ENCODE results near the gene GPR65. TPM values are rescaled to one million over a fixed set of nuclear protein-coding genes. Genes with fewer than 3 reads are reported as not detected.

Gene GPR65
- total and polyA plus RNA-seq, 9 of the 15 experiments (the other 6 are each of a cell fraction or from before 2014, with no cell fraction given), result 0.03 to 0.11 (median 0.04) TPM; not detected in 6

DNA sequence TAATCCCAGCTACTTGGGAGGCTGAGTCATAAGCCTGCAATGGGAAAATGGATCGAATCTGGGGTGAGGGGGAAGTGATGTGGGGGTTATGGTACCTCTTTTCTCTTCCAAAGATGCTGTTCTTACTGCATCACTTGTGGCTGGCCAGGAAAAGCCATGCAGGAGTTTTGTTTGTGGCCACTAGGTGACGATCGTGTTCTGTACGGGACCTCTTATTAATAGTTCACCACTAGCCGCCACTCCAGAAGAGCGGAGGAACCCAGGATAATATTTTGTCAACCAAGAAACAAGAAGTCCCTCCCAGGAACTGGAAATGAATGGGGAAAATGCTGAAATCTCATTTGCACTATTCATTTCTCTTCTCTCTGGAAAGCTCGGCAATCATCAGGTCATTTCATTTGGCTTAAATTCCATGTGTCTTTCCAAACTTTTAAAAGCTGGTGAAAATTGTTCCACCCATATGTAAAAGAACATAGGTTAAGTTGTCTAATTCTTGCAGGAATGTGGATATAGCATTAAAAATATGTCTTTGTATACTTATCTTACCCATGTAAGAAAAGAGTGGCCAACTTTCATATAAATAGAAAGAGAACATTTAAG is 8.9 kb downstream of the GPR65 start (continued):
- TF ChIP-seq, protein P1, sequence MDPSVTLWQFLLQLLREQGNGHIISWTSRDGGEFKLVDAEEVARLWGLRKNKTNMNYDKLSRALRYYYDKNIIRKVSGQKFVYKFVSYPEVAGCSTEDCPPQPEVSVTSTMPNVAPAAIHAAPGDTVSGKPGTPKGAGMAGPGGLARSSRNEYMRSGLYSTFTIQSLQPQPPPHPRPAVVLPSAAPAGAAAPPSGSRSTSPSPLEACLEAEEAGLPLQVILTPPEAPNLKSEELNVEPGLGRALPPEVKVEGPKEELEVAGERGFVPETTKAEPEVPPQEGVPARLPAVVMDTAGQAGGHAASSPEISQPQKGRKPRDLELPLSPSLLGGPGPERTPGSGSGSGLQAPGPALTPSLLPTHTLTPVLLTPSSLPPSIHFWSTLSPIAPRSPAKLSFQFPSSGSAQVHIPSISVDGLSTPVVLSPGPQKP (CRISPR knock-in tag; IDR thresholded peaks at IDR 0.05), result no peak
- TF ChIP-seq FOSL1 (tag; conservative IDR thresholded peaks at IDR 0.05), result no peak
- peak; percentile 89 to 91 for TF ChIP-seq RAD21 (CRISPR knock-in tag; conservative IDR thresholded peaks at IDR 0.05 in 1 of 2, IDR thresholded peaks at IDR 0.05 in 1 of 2)
- TF ChIP-seq, protein P2, sequence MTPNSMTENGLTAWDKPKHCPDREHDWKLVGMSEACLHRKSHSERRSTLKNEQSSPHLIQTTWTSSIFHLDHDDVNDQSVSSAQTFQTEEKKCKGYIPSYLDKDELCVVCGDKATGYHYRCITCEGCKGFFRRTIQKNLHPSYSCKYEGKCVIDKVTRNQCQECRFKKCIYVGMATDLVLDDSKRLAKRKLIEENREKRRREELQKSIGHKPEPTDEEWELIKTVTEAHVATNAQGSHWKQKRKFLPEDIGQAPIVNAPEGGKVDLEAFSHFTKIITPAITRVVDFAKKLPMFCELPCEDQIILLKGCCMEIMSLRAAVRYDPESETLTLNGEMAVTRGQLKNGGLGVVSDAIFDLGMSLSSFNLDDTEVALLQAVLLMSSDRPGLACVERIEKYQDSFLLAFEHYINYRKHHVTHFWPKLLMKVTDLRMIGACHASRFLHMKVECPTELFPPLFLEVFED (CRISPR knock-in tag; conservative IDR thresholded peaks at IDR 0.05), result no peak
- no peak for TF ChIP-seq PCBP1 (IDR thresholded peaks at IDR 0.05; ENCODE audit: low read depth, low read length, poor library complexity, severe bottlenecking)
- TF ChIP-seq, protein P3, sequence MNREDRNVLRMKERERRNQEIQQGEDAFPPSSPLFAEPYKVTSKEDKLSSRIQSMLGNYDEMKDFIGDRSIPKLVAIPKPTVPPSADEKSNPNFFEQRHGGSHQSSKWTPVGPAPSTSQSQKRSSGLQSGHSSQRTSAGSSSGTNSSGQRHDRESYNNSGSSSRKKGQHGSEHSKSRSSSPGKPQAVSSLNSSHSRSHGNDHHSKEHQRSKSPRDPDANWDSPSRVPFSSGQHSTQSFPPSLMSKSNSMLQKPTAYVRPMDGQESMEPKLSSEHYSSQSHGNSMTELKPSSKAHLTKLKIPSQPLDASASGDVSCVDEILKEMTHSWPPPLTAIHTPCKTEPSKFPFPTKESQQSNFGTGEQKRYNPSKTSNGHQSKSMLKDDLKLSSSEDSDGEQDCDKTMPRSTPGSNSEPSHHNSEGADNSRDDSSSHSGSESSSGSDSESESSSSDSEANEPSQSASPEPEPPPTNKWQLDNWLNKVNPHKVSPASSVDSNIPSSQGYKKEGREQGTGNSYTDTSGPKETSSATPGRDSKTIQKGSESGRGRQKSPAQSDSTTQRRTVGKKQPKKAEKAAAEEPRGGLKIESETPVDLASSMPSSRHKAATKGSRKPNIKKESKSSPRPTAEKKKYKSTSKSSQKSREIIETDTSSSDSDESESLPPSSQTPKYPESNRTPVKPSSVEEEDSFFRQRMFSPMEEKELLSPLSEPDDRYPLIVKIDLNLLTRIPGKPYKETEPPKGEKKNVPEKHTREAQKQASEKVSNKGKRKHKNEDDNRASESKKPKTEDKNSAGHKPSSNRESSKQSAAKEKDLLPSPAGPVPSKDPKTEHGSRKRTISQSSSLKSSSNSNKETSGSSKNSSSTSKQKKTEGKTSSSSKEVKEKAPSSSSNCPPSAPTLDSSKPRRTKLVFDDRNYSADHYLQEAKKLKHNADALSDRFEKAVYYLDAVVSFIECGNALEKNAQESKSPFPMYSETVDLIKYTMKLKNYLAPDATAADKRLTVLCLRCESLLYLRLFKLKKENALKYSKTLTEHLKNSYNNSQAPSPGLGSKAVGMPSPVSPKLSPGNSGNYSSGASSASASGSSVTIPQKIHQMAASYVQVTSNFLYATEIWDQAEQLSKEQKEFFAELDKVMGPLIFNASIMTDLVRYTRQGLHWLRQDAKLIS (CRISPR knock-in tag; IDR thresholded peaks at IDR 0.05), result no peak
- TF ChIP-seq ZNF695 (CRISPR knock-in tag; IDR thresholded peaks at IDR 0.05), result no peak
- TF ChIP-seq PHF21A (IDR thresholded peaks at IDR 0.05; ENCODE audit: borderline replicate concordance, low read depth), result no peak
- no peak for TF ChIP-seq MED1 (CRISPR knock-in tag; IDR thresholded peaks at IDR 0.05; ENCODE audit: borderline replicate concordance)
- TF ChIP-seq ZNF766 (CRISPR knock-in tag; conservative IDR thresholded peaks at IDR 0.05), result no peak
- no peak for TF ChIP-seq SMAD3 (CRISPR knock-in tag; conservative IDR thresholded peaks at IDR 0.05)
- TF ChIP-seq, protein P4, sequence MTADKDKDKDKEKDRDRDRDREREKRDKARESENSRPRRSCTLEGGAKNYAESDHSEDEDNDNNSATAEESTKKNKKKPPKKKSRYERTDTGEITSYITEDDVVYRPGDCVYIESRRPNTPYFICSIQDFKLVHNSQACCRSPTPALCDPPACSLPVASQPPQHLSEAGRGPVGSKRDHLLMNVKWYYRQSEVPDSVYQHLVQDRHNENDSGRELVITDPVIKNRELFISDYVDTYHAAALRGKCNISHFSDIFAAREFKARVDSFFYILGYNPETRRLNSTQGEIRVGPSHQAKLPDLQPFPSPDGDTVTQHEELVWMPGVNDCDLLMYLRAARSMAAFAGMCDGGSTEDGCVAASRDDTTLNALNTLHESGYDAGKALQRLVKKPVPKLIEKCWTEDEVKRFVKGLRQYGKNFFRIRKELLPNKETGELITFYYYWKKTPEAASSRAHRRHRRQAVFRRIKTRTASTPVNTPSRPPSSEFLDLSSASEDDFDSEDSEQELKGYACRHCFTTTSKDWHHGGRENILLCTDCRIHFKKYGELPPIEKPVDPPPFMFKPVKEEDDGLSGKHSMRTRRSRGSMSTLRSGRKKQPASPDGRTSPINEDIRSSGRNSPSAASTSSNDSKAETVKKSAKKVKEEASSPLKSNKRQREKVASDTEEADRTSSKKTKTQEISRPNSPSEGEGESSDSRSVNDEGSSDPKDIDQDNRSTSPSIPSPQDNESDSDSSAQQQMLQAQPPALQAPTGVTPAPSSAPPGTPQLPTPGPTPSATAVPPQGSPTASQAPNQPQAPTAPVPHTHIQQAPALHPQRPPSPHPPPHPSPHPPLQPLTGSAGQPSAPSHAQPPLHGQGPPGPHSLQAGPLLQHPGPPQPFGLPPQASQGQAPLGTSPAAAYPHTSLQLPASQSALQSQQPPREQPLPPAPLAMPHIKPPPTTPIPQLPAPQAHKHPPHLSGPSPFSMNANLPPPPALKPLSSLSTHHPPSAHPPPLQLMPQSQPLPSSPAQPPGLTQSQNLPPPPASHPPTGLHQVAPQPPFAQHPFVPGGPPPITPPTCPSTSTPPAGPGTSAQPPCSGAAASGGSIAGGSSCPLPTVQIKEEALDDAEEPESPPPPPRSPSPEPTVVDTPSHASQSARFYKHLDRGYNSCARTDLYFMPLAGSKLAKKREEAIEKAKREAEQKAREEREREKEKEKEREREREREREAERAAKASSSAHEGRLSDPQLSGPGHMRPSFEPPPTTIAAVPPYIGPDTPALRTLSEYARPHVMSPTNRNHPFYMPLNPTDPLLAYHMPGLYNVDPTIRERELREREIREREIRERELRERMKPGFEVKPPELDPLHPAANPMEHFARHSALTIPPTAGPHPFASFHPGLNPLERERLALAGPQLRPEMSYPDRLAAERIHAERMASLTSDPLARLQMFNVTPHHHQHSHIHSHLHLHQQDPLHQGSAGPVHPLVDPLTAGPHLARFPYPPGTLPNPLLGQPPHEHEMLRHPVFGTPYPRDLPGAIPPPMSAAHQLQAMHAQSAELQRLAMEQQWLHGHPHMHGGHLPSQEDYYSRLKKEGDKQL (CRISPR knock-in tag; IDR thresholded peaks at IDR 0.05; ENCODE audit: borderline replicate concordance), result no peak
- no peak for TF ChIP-seq BRCA1 (IDR thresholded peaks at IDR 0.05)
- no peak for TF ChIP-seq BRCA1 (CRISPR knock-in tag; IDR thresholded peaks at IDR 0.05)

Data from K562 (cell line).